Cardiac muscle cell (in vitro differentiated cells and primary cell): ENCODE data around the gene WDR47. TPM values are rescaled to one million over a fixed set of nuclear protein-coding genes. Genes with fewer than 3 reads are reported as not detected.
A peak's percentile ranks its signal among the peaks of the same experiment; 100 is the strongest.

Experiments used
- DNase-seq, 2 donors: peaks; one replicate each; pipeline versions ENCODE4 v3.0.0 to v3.0.0-alpha.2; 2010 to 2017; ENCODE audit warnings: low read depth in 1 of 2, low spot score in 1 of 2
- H3K27ac ChIP-seq: fragments of 200-600 bp; sonication (generic); 2 replicates; pipeline ENCODE4 v1.5.1; 2016
- H3K27me3 ChIP-seq: fragments of 200-600 bp; sonication (generic); 2 replicates; pipeline ENCODE4 v1.6.0; 2016; ENCODE audit warnings: control low read depth
- H3K36me3 ChIP-seq: fragments of 200-600 bp; sonication (generic); 2 replicates; pipeline ENCODE4 v1.5.1; 2016; ENCODE audit warnings: control low read depth
- H3K4me1 ChIP-seq: fragments of 200-600 bp; sonication (generic); 2 replicates; pipeline ENCODE4 v1.8.1; 2017; ENCODE audit warnings: low read depth, mild to moderate bottlenecking, mixed run types
- H3K4me3 ChIP-seq: fragments of 200-600 bp; sonication (generic); 2 replicates; pipeline ENCODE4 v1.5.1; 2016; ENCODE audit warnings: mild to moderate bottlenecking
- H3K9me3 ChIP-seq: fragments of 200-600 bp; sonication (generic); 2 replicates; pipeline ENCODE4 v1.5.1; 2017; ENCODE audit warnings: low read depth, mild to moderate bottlenecking, control low read depth
- CTCF ChIP-seq: IDR thresholded peaks from 2 replicates; pipeline ENCODE4 v1.5.1; 2012; ENCODE audit warnings: low read depth, mild to moderate bottlenecking, low read length
- polyA plus RNA-seq: library from polyadenylated mRNA; unstranded; fragments of >200 nt; fragmentation: Nextera tagmentation; extraction: Ambion mirVana; gene quantifications from 2 replicates; pipeline ENCODE4 v1.2.1, GENCODE V29; 2016
- total RNA-seq: library from RNA; depleted of rRNA; stranded (reverse); fragments of >200 nt; gene quantifications from 2 replicates; pipeline ENCODE4 v1.2.3, GENCODE V29; 2016

Gene WDR47
- total and polyA plus RNA-seq, 2 experiments from 2014 or later = 6.7 to 7.9 TPM

- DNase-seq = no peak
- Histone ChIP-seq H3K27me3 (no peaks in the 10 kb centered on the region), H3K36me3 (no peaks in the 10 kb centered on the region), H3K27ac (no peak overlapping the region), H3K4me1 (no peaks in the 10 kb centered on the region), H3K4me3 (no peak overlapping the region), H3K9me3 (no peaks in the 10 kb centered on the region)
- no peak for TF ChIP-seq CTCF
Measured at GRCh38 chr1:109048335-109048734, 6.4 kb upstream of the WDR47 start.

DNA sequence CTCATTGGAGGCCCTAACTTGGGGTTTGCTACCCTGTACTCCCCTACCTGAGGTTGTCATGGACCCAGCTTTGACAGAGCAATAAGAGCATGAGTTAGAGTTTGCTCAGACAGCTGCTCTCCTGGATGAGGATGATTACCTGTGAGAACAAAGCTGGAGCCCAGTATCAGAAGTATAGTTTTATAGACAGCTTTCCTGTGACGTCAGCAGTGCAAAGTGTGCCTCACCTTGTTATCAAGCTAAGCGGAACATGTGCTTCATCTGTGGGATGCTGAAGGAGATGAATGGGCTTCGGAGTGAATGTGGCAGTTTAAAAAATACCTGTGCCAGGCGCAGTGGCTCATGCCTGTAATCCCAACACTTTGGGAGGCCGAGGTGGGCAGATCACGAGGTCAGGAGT is 5.4 kb upstream of the WDR47 start:
- H3K27me3 ChIP-seq = no peaks in the 10 kb centered on the region
- no peak for DNase-seq
- no peak overlapping the region for H3K27ac ChIP-seq
- H3K4me3 ChIP-seq = no peak overlapping the region
- H3K36me3 ChIP-seq = no peaks in the 10 kb centered on the region
- no peaks in the 10 kb centered on the region for H3K9me3 ChIP-seq
- no peaks in the 10 kb centered on the region for H3K4me1 ChIP-seq
- no peak for TF ChIP-seq CTCF

GRCh38 chr1:109046671-109047070 is 4.8 kb upstream of the WDR47 start:
- no peak overlapping the region for H3K4me3 ChIP-seq
- no peaks in the 10 kb centered on the region for H3K36me3 ChIP-seq
- no peak for DNase-seq

DNA sequence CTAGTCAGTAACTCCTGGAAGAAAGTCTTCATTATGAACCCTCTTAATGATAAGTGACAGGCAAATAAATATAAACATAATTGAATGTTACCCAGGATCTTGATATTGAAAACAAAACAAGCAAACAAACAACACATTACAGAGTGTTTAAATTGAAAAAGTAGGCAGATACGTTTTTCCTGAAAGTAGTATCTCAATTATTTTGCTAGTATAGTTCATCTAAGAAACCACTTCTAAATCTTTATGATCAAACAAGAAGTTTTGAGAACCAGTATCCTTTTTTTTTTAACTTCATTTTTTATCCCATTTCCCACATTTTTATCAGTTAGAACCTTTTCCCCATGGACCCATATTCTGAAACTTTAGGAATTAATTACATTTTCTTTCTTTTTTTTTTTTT is 3.7 kb upstream of the WDR47 start:
- no peaks in the 10 kb centered on the region for H3K4me1 ChIP-seq
- H3K4me3 ChIP-seq = no peak overlapping the region
- no peaks in the 10 kb centered on the region for H3K9me3 ChIP-seq
- H3K36me3 ChIP-seq = no peaks in the 10 kb centered on the region
- no peak for DNase-seq
- H3K27me3 ChIP-seq = no peaks in the 10 kb centered on the region
- TF ChIP-seq CTCF = no peak
- H3K27ac ChIP-seq = no peak overlapping the region

More at GRCh38 chr1:109046671-109047070, 4.8 kb upstream of the WDR47 start:
- no peak overlapping the region for H3K27ac ChIP-seq
- TF ChIP-seq CTCF = no peak
- H3K4me1 ChIP-seq = no peaks in the 10 kb centered on the region
- H3K9me3 ChIP-seq = no peaks in the 10 kb centered on the region
- H3K27me3 ChIP-seq = no peaks in the 10 kb centered on the region

DNA sequence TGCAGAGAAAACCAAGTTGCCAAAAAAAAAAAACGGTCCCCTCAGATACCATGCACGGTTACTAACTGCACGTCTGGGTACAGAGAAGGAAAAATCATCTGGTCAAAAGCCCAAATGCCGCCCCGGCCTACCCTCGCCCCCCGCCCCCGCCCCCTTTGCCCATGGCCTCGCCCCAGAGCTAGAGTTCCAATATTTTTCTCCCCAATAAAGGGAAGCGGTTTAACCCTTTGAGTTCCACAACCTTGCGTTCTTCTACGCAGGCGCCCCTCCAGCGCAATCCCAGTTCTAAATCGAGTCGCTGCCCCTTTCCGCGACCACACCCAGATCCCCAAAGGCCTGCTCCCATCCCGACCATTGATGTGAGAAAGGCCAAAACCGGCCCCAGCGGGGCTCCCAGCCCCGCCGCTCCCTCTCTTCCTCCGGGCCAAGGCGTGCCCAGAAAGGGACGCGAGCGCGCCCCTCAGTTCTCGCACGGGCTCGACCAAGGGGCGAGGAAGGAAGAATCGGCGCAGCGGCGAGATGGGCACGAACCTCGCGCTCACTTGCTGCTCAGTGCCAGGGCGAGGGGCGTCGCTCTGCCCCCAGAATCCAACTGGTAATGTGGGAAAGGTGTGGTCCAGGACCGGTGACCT is 797 bp downstream of the WDR47 start:
- no peaks in the 10 kb centered on the region for H3K36me3 ChIP-seq
- no peaks in the 10 kb centered on the region for H3K9me3 ChIP-seq
- H3K27me3 ChIP-seq = no peaks in the 10 kb centered on the region
- no peak for TF ChIP-seq CTCF
- peak overlapping the region; percentile 92 for H3K4me3 ChIP-seq
- H3K4me1 ChIP-seq = peaks cover 4% of the 10 kb centered on the region
- peak overlapping the region; percentile 70 for H3K27ac ChIP-seq
- peak; percentile 15 to 49 for DNase-seq
